Measurements from ENCODE around the gene VDR. TPM values are rescaled to one million over a fixed set of nuclear protein-coding genes. Genes with fewer than 3 reads are reported as not detected.

The VDR gene
- total RNA-seq (10 to 100 TPM; 29.7 to 32.1 TPM), polyA plus RNA-seq (ENCODE audit: insufficient read length in 6 of 6) (1 to 10 TPM; 1.1 to 2.2 (median 1.9) TPM)
- long read RNA-seq, donor 1 = 0 reads
- long read RNA-seq, donor 2 = 0 reads
- long read RNA-seq, donor 3, full-length matches to known transcripts = 1 of 1 reads
- long read RNA-seq, donor 3, partial matches to known transcripts = 0 of 1 reads
- long read RNA-seq, donor 3, other reads (novel, unspliced or antisense) = 0 of 1 reads
- long read RNA-seq, donor 4, partial matches to known transcripts = 0 of 2 reads
- long read RNA-seq, donor 4, other reads (novel, unspliced or antisense) = 2 of 2 reads
- long read RNA-seq, donor 5 = 0 reads
- long read RNA-seq, donor 6 = 0 reads
- long read RNA-seq, donor 7 = 0 reads
- long read RNA-seq, donor 8 = 0 reads
- long read RNA-seq, donor 9 = 0 reads
- long read RNA-seq, donor 10, full-length matches to known transcripts = 1 of 2 reads
- long read RNA-seq, donor 10, partial matches to known transcripts = 0 of 2 reads
- long read RNA-seq, donor 10, other reads (novel, unspliced or antisense) = 1 of 2 reads
- long read RNA-seq, donor 11 = 0 reads
- long read RNA-seq, donor 12 = 0 reads

- Histone ChIP-seq H3K4me3 (peak within 1 kb of the TSS; percentile 62 to 72), H3K36me3 (peaks cover 0 to 2% of the 10 kb centered on the region in 2 donors), H3K27me3 (peaks cover 0 to 46% of the 10 kb centered on the region in 2 donors), H3K27ac (peak within 1 kb of the TSS; percentile 75 to 92), H3K4me1 (peaks cover 33 to 53% of the 10 kb centered on the region in 2 donors), H3K9me3 (no peaks in the 10 kb centered on the region)
- DNase-seq (peak; percentile 39 to 95 (median 76)), ATAC-seq (peak; percentile 82)
- TF ChIP-seq CTCF (IDR thresholded peaks at IDR 0.05) = peak; percentile 14 to 26
- intact Hi-C loops (cut with DNase I) = loop anchor here in 1 of 2 donors (10.0 kb wide), 1 partner anchor 50 kb away; no protein-coding TSS in a partner anchor
Observed at GRCh38 chr12:47904713-47905709, at the start of gene VDR. VDR (minus strand) TSS chr12:47904994; CDS start chr12:47879113, 25,881 bp downstream.

GRCh38 chr12:47954058-47954457 lies 49.3 kb upstream of the VDR start:
- TF ChIP-seq CTCF (IDR thresholded peaks at IDR 0.05) = no peak
- Histone ChIP-seq H3K4me1 (peaks cover 0 to 6% of the 10 kb centered on the region in 2 donors), H3K9me3 (peaks cover 0 to 7% of the 10 kb centered on the region in 2 donors), H3K27me3 (no peaks in the 10 kb centered on the region), H3K4me3 (no peak overlapping the region), H3K27ac (no peak overlapping the region), H3K36me3 (no peaks in the 10 kb centered on the region)
- ATAC-seq (peak; percentile 12), DNase-seq (no peak)
- intact Hi-C loops (cut with DNase I) = loop anchor here in 1 of 2 donors (10.0 kb wide), 1 partner anchor 49 kb away; the partner anchor contains the start of gene VDR

- Histone ChIP-seq H3K4me3 (no peak overlapping the region), H3K9me3 (no peaks in the 10 kb centered on the region), H3K27ac (no peak overlapping the region), H3K36me3 (no peaks in the 10 kb centered on the region), H3K27me3 (no peaks in the 10 kb centered on the region), H3K4me1 (peaks cover 0 to 21% of the 10 kb centered on the region in 2 donors)
- DNase-seq (no peak), ATAC-seq (no peak)
- intact Hi-C loops (cut with DNase I) = loop anchor here in 1 of 2 donors (10.0 kb wide), 1 partner anchor 46 kb away; the partner anchor contains the start of gene VDR
- no peak for TF ChIP-seq CTCF (IDR thresholded peaks at IDR 0.05)
Observed at GRCh38 chr12:47950856-47951468, 46.2 kb upstream of the VDR start.

GRCh38 chr12:47949441-47950341 lies 44.9 kb upstream of the VDR start:
- no peaks in the 10 kb centered on the region for H3K9me3 ChIP-seq
- peaks cover 0 to 21% of the 10 kb centered on the region in 2 donors for H3K4me1 ChIP-seq
- no peaks in the 10 kb centered on the region for H3K36me3 ChIP-seq
- DNase-seq = peak; percentile 51 to 93 (median 82)
- no peak overlapping the region for H3K27ac ChIP-seq
- no peaks in the 10 kb centered on the region for H3K27me3 ChIP-seq
- ATAC-seq = peak; percentile 93
- peak; percentile 85 to 90 for TF ChIP-seq CTCF (IDR thresholded peaks at IDR 0.05)
- H3K4me3 ChIP-seq = no peak overlapping the region
- intact Hi-C loops (cut with DNase I) = loop anchor here in 1 of 2 donors (10.0 kb wide), 1 partner anchor 45 kb away; the partner anchor contains the start of gene VDR

Data from left lung (tissue), 14 donors.